GM11168 (cell line): Measurements from ENCODE around the gene IFI27L1.
"Not testable (repeated sequence)": the region's sequence is repeated elsewhere in the genome, so short reads cannot be mapped to it uniquely, and the experiment has no call there.

Source experiments
- in situ Hi-C: fragments of 300-500 bp; cut with MboI; formaldehyde crosslinking; loops from one replicate; pipeline ENCODE4 v1.12.0; 2022; ENCODE audit warnings: low sequenced_read_pairs; ENCODE audit not compliant: unreplicated experiment

The IFI27L1 gene

GRCh38 chr14:94046696-94047250 lies 34.3 kb upstream of the IFI27L1 start:
- in situ Hi-C loops: no loop called here

DNA sequence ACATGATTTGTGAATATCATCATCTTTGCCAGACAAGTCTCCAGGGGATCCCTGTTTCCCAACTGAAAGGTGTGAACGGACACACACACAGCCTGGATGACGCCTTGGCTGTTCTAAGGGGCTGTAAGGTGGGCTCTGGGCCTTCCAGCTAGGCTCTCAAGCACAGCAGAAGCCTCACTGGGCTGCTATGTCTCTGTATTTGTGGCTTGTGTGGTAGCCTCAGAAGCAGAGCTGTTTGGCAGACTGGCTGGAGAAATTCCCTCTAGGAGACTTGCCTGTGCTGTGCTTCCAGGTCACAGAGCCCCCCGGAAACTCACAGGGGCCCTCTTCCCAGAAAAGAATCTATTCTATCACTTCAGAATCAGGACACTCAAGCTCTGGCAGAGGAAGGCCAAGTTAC lies 33.5 kb upstream of the IFI27L1 start:
- in situ Hi-C loops: no loop called here

GRCh38 chr14:94048691-94049624 lies 32.2 kb upstream of the IFI27L1 start:
- in situ Hi-C loops: no loop called here

DNA sequence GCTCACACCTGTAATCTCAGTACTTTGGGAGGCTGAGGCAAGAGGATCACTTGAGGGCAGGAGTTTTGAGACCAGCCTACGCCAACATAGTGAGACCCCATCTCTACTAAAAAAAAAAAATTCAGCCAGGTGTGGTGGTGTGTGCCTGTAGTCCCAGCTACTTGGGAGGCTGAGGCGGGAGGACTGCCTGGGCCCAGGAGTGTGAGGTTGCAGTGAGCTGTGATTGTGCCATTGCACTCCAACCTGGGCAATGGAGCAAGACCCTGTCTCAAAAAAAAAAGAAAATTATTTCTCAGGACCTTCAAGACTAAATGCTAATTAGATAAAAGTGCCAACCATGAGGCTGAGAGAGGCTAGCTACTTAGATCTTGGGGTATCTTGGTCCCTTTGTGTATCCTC lies 31.5 kb upstream of the IFI27L1 start:
- in situ Hi-C loops: loop anchor here (10.0 kb wide), 1 partner anchor 75 kb away; the partner anchor contains the start of gene IFI27L2

- in situ Hi-C loops: loop anchor here (10.0 kb wide), 1 partner anchor 74 kb away; the partner anchor contains the start of gene IFI27L2
These were observed 30.8 kb upstream of the IFI27L1 start for GRCh38 chr14:94050231-94050880.

GRCh38 chr14:94051115-94051514 lies 30.0 kb upstream of the IFI27L1 start:
- in situ Hi-C loops: loop anchor here (10.0 kb wide), 1 partner anchor 74 kb away; the partner anchor contains the start of gene IFI27L2

DNA sequence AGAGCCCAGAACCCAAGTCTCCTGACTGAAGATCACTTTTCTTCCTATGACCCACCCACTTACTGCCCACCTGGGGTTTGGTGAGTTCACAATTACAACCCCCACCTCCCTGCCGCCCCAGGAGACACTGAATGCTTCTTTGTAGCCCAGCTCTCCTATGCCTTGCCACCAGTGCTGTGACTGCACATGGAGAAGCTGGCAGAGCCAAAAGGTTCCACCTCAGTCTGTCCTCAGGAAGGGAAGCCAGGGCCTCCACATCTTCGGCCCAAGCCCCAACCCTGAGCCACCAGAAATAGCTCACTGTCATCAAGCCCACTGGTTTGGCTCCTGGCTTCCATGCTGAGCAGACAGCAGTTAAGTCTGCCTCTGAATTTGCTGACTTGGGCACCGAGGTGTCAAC lies 29.3 kb upstream of the IFI27L1 start:
- in situ Hi-C loops: loop anchor here (10.0 kb wide), 1 partner anchor 73 kb away; the partner anchor contains the start of gene IFI27L2

DNA sequence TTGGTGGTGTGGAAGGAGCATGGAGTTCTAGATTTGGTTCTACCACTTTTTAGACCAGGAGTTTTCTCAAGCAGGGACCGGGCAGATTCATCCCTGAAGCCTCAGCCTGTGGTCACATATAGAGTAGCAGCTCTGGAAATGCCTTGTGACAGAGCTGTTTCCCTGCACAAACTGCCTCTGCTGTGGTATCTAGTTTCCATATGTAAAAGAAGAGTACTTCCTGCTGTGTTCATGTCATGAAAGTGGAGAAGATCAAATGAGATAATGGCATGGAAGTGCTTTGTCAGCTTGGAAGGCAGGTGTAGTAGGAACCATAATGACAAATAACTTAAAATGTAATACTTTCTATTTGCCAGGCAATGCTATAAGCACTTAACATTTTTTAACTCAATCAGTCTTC lies 28.9 kb upstream of the IFI27L1 start:
- in situ Hi-C loops: loop anchor here (10.0 kb wide), 1 partner anchor 73 kb away; the partner anchor contains the start of gene IFI27L2

GRCh38 chr14:94052662-94053061 lies 28.4 kb upstream of the IFI27L1 start:
- in situ Hi-C loops: loop anchor here (10.0 kb wide), 1 partner anchor 72 kb away; the partner anchor contains the start of gene IFI27L2

GRCh38 chr14:94054401-94054800 lies 26.7 kb upstream of the IFI27L1 start:
- in situ Hi-C loops: loop anchor here (10.0 kb wide), 1 partner anchor 70 kb away; the partner anchor contains the start of gene IFI27L2

DNA sequence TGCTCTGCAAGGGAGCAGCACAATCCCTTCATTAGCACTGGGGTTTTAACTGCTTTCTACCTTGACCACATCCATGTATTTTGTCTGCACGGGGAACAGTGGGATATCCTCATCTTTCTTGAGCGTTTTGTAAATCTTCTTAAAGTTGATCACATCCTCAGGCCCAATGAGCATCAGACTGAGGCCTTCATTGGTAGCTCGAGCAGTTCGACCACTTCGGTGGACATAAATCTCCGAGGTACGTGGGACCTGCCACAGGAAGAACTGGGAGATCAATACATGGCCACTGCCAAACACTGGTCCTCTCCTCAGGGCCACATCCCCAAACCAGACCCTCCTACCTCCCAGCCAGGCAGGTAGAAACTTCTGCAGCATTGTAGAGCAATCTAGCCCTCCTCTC lies 26.2 kb upstream of the IFI27L1 start:
- in situ Hi-C loops: loop anchor here (10.0 kb wide), 1 partner anchor 70 kb away; the partner anchor contains the start of gene IFI27L2

DNA sequence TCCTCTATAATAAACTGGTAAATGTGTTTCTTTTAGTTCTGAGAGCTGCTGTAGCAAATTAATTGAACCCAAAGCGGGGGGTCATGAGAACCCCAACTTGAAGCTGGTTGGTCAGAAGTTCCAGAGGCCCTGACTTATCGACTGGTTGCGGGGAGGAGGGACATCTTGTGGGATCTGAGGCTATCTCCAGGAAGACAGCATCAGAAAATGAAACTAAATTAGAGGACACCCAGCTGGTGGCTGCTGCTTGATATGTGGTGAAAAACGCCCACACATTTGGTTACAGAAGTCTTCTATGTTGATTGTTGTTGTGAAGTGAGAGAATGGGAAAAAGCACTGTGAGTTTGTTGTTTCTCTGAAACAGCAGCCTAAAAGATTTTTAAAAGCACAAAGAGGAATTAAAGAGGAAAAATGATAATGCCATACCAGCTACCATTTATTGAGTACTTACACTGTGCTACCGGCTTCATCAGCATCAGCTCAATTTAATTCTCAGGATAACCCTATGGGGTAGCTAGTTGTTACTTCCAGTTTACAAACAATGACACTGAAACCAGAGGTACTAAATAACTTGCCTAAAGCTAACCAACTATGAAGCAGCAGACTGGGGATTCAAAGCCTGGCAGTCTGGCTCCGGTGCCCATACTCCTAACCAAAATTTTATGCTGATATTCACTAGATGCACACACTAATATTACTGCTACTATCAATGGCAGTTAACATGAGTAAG lies 24.4 kb upstream of the IFI27L1 start:
- in situ Hi-C loops: loop anchor here (10.0 kb wide), 1 partner anchor 68 kb away; the partner anchor contains the start of gene IFI27L2

DNA sequence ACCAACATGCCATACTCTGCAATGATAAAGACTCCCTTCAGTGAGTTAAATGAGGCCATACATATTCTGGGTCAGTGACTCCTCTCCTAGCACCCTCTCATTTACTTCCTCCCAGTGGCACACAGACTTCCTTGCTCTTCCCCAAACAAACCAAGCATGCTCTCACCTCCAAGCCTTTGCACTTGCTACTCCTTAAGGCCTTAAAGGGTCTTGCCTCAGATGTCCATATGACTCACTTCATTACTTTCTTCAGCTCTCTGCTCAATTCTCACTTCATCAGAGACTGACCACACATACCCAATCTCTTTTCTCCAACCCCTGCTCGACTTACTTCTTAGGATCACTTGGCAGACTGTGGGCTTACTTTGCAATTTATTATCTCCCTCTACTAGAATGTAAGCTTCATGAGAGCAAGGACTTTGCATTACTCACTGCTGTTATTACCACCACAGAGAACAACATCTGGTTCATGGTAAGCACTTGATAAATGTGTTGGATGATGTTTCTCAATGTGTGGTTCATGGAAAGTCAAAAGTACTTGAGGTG lies 22.9 kb upstream of the IFI27L1 start:
- in situ Hi-C loops: loop anchor here (10.0 kb wide), 1 partner anchor 67 kb away; the partner anchor contains the start of gene IFI27L2

- in situ Hi-C loops: loop anchor here (10.0 kb wide), 1 partner anchor 66 kb away; the partner anchor contains the start of gene IFI27L2
These were observed 22.4 kb upstream of the IFI27L1 start for GRCh38 chr14:94058674-94059138.

GRCh38 chr14:94059998-94060397 lies 21.1 kb upstream of the IFI27L1 start:
- in situ Hi-C loops: loop anchor here (10.0 kb wide), 1 partner anchor 65 kb away; the partner anchor contains the start of gene IFI27L2

GRCh38 chr14:94062344-94062940 lies 18.7 kb upstream of the IFI27L1 start:
- in situ Hi-C loops: no loop called here

GRCh38 chr14:94066089-94066676 lies 14.9 kb upstream of the IFI27L1 start:
- in situ Hi-C loops: no loop called here

GRCh38 chr14:94072076-94072475 lies 9.0 kb upstream of the IFI27L1 start:
- in situ Hi-C loops: not testable (repeated sequence)
